Measurements from ENCODE around the gene WASF3.
"Not testable (repeated sequence)": the region's sequence is repeated elsewhere in the genome, so short reads cannot be mapped to it uniquely, and the experiment has no call there.

The WASF3 gene

GRCh38 chr13:26636073-26636472, 78.6 kb downstream of the WASF3 start:
- DNase-seq (ENCODE audit: low read depth): not testable (repeated sequence)

- DNase-seq (ENCODE audit: low read depth): no peak
Observed at GRCh38 chr13:26646603-26647002, 89.1 kb downstream of the WASF3 start.

- DNase-seq (ENCODE audit: low read depth): no peak
Observed at GRCh38 chr13:26651234-26651633, 93.8 kb downstream of the WASF3 start.

GRCh38 chr13:26653310-26653709, 95.8 kb downstream of the WASF3 start:
- peak; percentile 40 for DNase-seq (ENCODE audit: low read depth)

GRCh38 chr13:26653842-26654241, 96.4 kb downstream of the WASF3 start:
- DNase-seq (ENCODE audit: low read depth): no peak

GRCh38 chr13:26656919-26657318, 99.4 kb downstream of the WASF3 start:
- DNase-seq (ENCODE audit: low read depth): peak; percentile 87

- no peak for DNase-seq (ENCODE audit: low read depth)
Observed at GRCh38 chr13:26658448-26659385, 101.2 kb downstream of the WASF3 start.

- no peak for DNase-seq (ENCODE audit: low read depth)
Observed at GRCh38 chr13:26660185-26660584, 102.7 kb downstream of the WASF3 start.

GRCh38 chr13:26660766-26661165, 103.3 kb downstream of the WASF3 start:
- no peak for DNase-seq (ENCODE audit: low read depth)

GRCh38 chr13:26663791-26664190, 106.3 kb downstream of the WASF3 start:
- no peak for DNase-seq (ENCODE audit: low read depth)

- no peak for DNase-seq (ENCODE audit: low read depth)
Observed at GRCh38 chr13:26664286-26664685, 106.8 kb downstream of the WASF3 start.

GRCh38 chr13:26664876-26665275, 107.4 kb downstream of the WASF3 start:
- DNase-seq (ENCODE audit: low read depth): no peak

GRCh38 chr13:26668357-26669146, 111.1 kb downstream of the WASF3 start:
- DNase-seq (ENCODE audit: low read depth): no peak

- no peak for DNase-seq (ENCODE audit: low read depth)
Observed at GRCh38 chr13:26673890-26674289, 116.4 kb downstream of the WASF3 start.

GRCh38 chr13:26677156-26677555, 119.7 kb downstream of the WASF3 start:
- DNase-seq (ENCODE audit: low read depth): no peak

- DNase-seq (ENCODE audit: low read depth): no peak
Observed at GRCh38 chr13:26678330-26678729, 120.8 kb downstream of the WASF3 start.

GRCh38 chr13:26678796-26679195, 121.3 kb downstream of the WASF3 start:
- DNase-seq (ENCODE audit: low read depth): no peak

GRCh38 chr13:26679411-26680122, 122.1 kb downstream of the WASF3 start:
- DNase-seq (ENCODE audit: low read depth): peak; percentile 57

- peak; percentile 76 for DNase-seq (ENCODE audit: low read depth)
Observed at GRCh38 chr13:26680123-26680450, 122.6 kb downstream of the WASF3 start.

GRCh38 chr13:26680572-26680971, 123.1 kb downstream of the WASF3 start:
- DNase-seq (ENCODE audit: low read depth): no peak

- no peak for DNase-seq (ENCODE audit: low read depth)
Observed at GRCh38 chr13:26681036-26681435, 123.6 kb downstream of the WASF3 start.

- DNase-seq (ENCODE audit: low read depth): no peak
Observed at GRCh38 chr13:26682606-26683005, 125.1 kb downstream of the WASF3 start.

GRCh38 chr13:26685606-26686005, 128.1 kb downstream of the WASF3 start:
- DNase-seq (ENCODE audit: low read depth): no peak
